BE2C (cell line): ENCODE data around the gene RNGTT.
"Not testable (repeated sequence)": the region's sequence is repeated elsewhere in the genome, so short reads cannot be mapped to it uniquely, and the experiment has no call there.

Experiments used
- DNase-seq: peaks from one replicate; pipeline ENCODE4 v3.0.0-alpha.2; 2020
- H3K27me3 ChIP-seq: fragments of 250-450 bp; sonication (Bioruptor Pico); 2 replicates; pipeline ENCODE4 v1.5.1; 2020; ENCODE audit warnings: mild to moderate bottlenecking
- H3K36me3 ChIP-seq: fragments of 250-450 bp; sonication (Bioruptor Pico); 2 replicates; pipeline ENCODE4 v1.5.1; 2020; ENCODE audit warnings: mild to moderate bottlenecking
- H3K4me1 ChIP-seq: fragments of 250-450 bp; sonication (Bioruptor Pico); 2 replicates; pipeline ENCODE4 v1.5.1; 2020
- H3K4me3 ChIP-seq: 2 replicates; pipeline ENCODE4 v1.5.1; 2011; ENCODE audit warnings: low read depth, low read length
- H3K9me3 ChIP-seq: fragments of 250-450 bp; sonication (Bioruptor Pico); 2 replicates; pipeline ENCODE4 v1.5.1; 2020
- CTCF ChIP-seq: IDR thresholded peaks from 2 replicates; pipeline ENCODE4 v1.5.1; 2012; ENCODE audit warnings: mild to moderate bottlenecking, low read depth, low read length

The RNGTT gene

GRCh38 chr6:88989215-88989614 is 25.8 kb upstream of the RNGTT start:
- DNase-seq = no peak

GRCh38 chr6:88987922-88988321 is 24.5 kb upstream of the RNGTT start:
- H3K36me3 ChIP-seq = no peaks in the 10 kb centered on the region
- no peak for TF ChIP-seq CTCF
- H3K27me3 ChIP-seq = no peaks in the 10 kb centered on the region
- H3K4me3 ChIP-seq = no peak overlapping the region
- no peak for DNase-seq
- no peaks in the 10 kb centered on the region for H3K4me1 ChIP-seq
- no peaks in the 10 kb centered on the region for H3K9me3 ChIP-seq

More at GRCh38 chr6:88989215-88989614, 25.8 kb upstream of the RNGTT start:
- H3K36me3 ChIP-seq = no peaks in the 10 kb centered on the region
- H3K9me3 ChIP-seq = no peaks in the 10 kb centered on the region
- H3K4me1 ChIP-seq = no peaks in the 10 kb centered on the region
- no peaks in the 10 kb centered on the region for H3K27me3 ChIP-seq
- no peak for TF ChIP-seq CTCF
- H3K4me3 ChIP-seq = no peak overlapping the region

- Histone ChIP-seq H3K4me3 (no peak overlapping the region), H3K9me3 (no peaks in the 10 kb centered on the region), H3K4me1 (no peaks in the 10 kb centered on the region), H3K36me3 (no peaks in the 10 kb centered on the region), H3K27me3 (no peaks in the 10 kb centered on the region)
- DNase-seq = no peak
- TF ChIP-seq CTCF = no peak
These were observed 22.5 kb upstream of the RNGTT start for GRCh38 chr6:88985901-88986300.

- H3K4me3 ChIP-seq = no peak overlapping the region
- DNase-seq = no peak
- TF ChIP-seq CTCF = no peak
These were observed 21.2 kb upstream of the RNGTT start for GRCh38 chr6:88984606-88985005.

GRCh38 chr6:88984152-88984551 is 20.7 kb upstream of the RNGTT start:
- no peaks in the 10 kb centered on the region for H3K27me3 ChIP-seq
- no peaks in the 10 kb centered on the region for H3K9me3 ChIP-seq
- TF ChIP-seq CTCF = no peak
- H3K36me3 ChIP-seq = no peaks in the 10 kb centered on the region
- no peak for DNase-seq
- H3K4me1 ChIP-seq = no peaks in the 10 kb centered on the region
- H3K4me3 ChIP-seq = no peak overlapping the region

More at GRCh38 chr6:88984606-88985005, 21.2 kb upstream of the RNGTT start:
- Histone ChIP-seq H3K36me3 (no peaks in the 10 kb centered on the region), H3K9me3 (no peaks in the 10 kb centered on the region), H3K4me1 (no peaks in the 10 kb centered on the region), H3K27me3 (no peaks in the 10 kb centered on the region)

GRCh38 chr6:88983532-88983931 is 20.1 kb upstream of the RNGTT start:
- DNase-seq = peak; percentile 49
- H3K4me3 ChIP-seq = no peak overlapping the region
- H3K9me3 ChIP-seq = no peaks in the 10 kb centered on the region
- no peaks in the 10 kb centered on the region for H3K36me3 ChIP-seq
- no peaks in the 10 kb centered on the region for H3K27me3 ChIP-seq
- TF ChIP-seq CTCF = peak; percentile 66
- no peaks in the 10 kb centered on the region for H3K4me1 ChIP-seq

- H3K27me3 ChIP-seq, DNase-seq, H3K4me1 ChIP-seq, H3K36me3 ChIP-seq, H3K4me3 ChIP-seq, H3K9me3 ChIP-seq: not testable (repeated sequence)
These were observed 19.7 kb upstream of the RNGTT start for GRCh38 chr6:88983129-88983528.
